Tibial nerve (tissue), 4 donors: ENCODE measurements around the gene USP34. TPM values are rescaled to one million over a fixed set of nuclear protein-coding genes. Genes with fewer than 3 reads are reported as not detected.
"Not testable (repeated sequence)": the region's sequence is repeated elsewhere in the genome, so short reads cannot be mapped to it uniquely, and the experiment has no call there.

Source experiments
- DNase-seq, 2 donors: peaks; one replicate each; pipeline ENCODE4 v3.0.0-alpha.2; 2019; ENCODE audit warnings: low spot score in 2 of 2
- H3K27ac ChIP-seq, 4 donors: fragments of 200-600 bp; sonication (generic) in 3 of 4; one replicate each; pipeline ENCODE4 v1.5.1; 2017 to 2019; ENCODE audit warnings: mild to moderate bottlenecking in 1 of 4
- H3K27me3 ChIP-seq, 2 donors: fragments of 200-600 bp; sonication (generic) in 1 of 2; one replicate each; pipeline versions ENCODE4 v1.5.1 to v1.6.0; 2017 to 2019
- H3K36me3 ChIP-seq, 3 donors: fragments of 200-600 bp; sonication (generic); one replicate each; pipeline ENCODE4 v1.5.1; 2018 to 2019
- H3K4me1 ChIP-seq, 4 donors: fragments of 200-600 bp; sonication (generic) in 3 of 4; one replicate each; pipeline ENCODE4 v1.5.1; 2017 to 2019
- H3K4me3 ChIP-seq, 4 donors: fragments of 200-600 bp; sonication (generic) in 3 of 4; one replicate each; pipeline ENCODE4 v1.5.1; 2017 to 2019; ENCODE audit warnings: mild to moderate bottlenecking in 1 of 4, moderate library complexity in 1 of 4
- H3K9me3 ChIP-seq, 4 donors: fragments of 200-600 bp; sonication (generic) in 3 of 4; one replicate each; pipeline ENCODE4 v1.5.1; 2017 to 2019
- CTCF ChIP-seq, 5 experiments: fragments of 200-600 bp in 3 of 5; fragments of 450-650 bp in 2 of 5; sonication (generic) in 3 of 5; IDR thresholded peaks; one replicate each; pipeline ENCODE4 v1.5.1; 2016 to 2019; ENCODE audit warnings: antibody characterized with exemption in 5 of 5, mild to moderate bottlenecking in 3 of 5, moderate library complexity in 2 of 5
- EP300 ChIP-seq, 2 donors: sonication (generic); formaldehyde crosslinking; IDR thresholded peaks; one replicate each; pipeline ENCODE4 v1.6.1; 2017; ENCODE audit warnings: antibody characterized with exemption in 2 of 2, mild to moderate bottlenecking in 1 of 2
- POLR2A ChIP-seq, 2 donors: fragments of 450-650 bp; IDR thresholded peaks; one replicate each; pipeline ENCODE4 v1.6.1; 2017; ENCODE audit warnings: antibody characterized with exemption in 2 of 2, mild to moderate bottlenecking in 2 of 2, moderate library complexity in 2 of 2
- WGBS, 2 donors: methylation state at CpG; one replicate each; pipeline ENCODE4 v1.1.5; 2018; 5-methylcytosine and 5-hydroxymethylcytosine counted together
- total RNA-seq, 4 donors: library from RNA; depleted of rRNA; stranded (reverse); fragments of >200 nt; gene quantifications; one replicate each; pipeline ENCODE4 v1.1.0, GENCODE V29; 2016

Gene USP34
- total RNA-seq, 4 donors from 2014 or later = 114 to 211 (median 148) TPM

GRCh38 chr2:61396005-61396404 lies 74.9 kb downstream of the USP34 start:
- Histone ChIP-seq H3K4me3 (no peak overlapping the region), H3K4me1 (no peaks in the 10 kb centered on the region), H3K27ac (no peak overlapping the region), H3K36me3 (peaks cover 0 to 60% (median 0%) of the 10 kb centered on the region in 3 donors), H3K27me3 (no peaks in the 10 kb centered on the region), H3K9me3 (no peaks in the 10 kb centered on the region)
- TF ChIP-seq POLR2A (IDR thresholded peaks at IDR 0.05) (no peak), EP300 (IDR thresholded peaks at IDR 0.05) (no peak), CTCF (IDR thresholded peaks at IDR 0.05) (no peak)
- no peak for DNase-seq
- WGBS, 2 donors = 83 to 87% methylated on average over 4 of the region's 4 CpGs

- peaks cover 0 to 42% (median 0%) of the 10 kb centered on the region in 3 donors for H3K36me3 ChIP-seq
- H3K27ac ChIP-seq, DNase-seq, H3K4me3 ChIP-seq, H3K9me3 ChIP-seq, H3K27me3 ChIP-seq, H3K4me1 ChIP-seq: not testable (repeated sequence)
- WGBS, 2 donors = 96 to 98% methylated on average over 7 of the region's 7 CpGs
Measured at GRCh38 chr2:61387588-61387987, 83.3 kb downstream of the USP34 start.

- H3K27ac ChIP-seq, DNase-seq, H3K4me1 ChIP-seq, H3K9me3 ChIP-seq, H3K4me3 ChIP-seq, H3K27me3 ChIP-seq: not testable (repeated sequence)
- 95 to 98% methylated on average over 4 of the region's 4 CpGs for WGBS, 2 donors
- peaks cover 0 to 69% (median 0%) of the 10 kb centered on the region in 3 donors for H3K36me3 ChIP-seq
Measured at GRCh38 chr2:61380882-61381197, 90.0 kb downstream of the USP34 start.

GRCh38 chr2:61380056-61380881 lies 90.6 kb downstream of the USP34 start:
- WGBS, 2 donors = 91 to 93% methylated on average over 4 of the region's 4 CpGs
- H3K27me3 ChIP-seq = no peaks in the 10 kb centered on the region
- no peaks in the 10 kb centered on the region for H3K4me1 ChIP-seq
- no peak overlapping the region for H3K27ac ChIP-seq
- no peak for TF ChIP-seq POLR2A (IDR thresholded peaks at IDR 0.05)
- H3K9me3 ChIP-seq = no peaks in the 10 kb centered on the region
- peaks cover 0 to 69% (median 0%) of the 10 kb centered on the region in 3 donors for H3K36me3 ChIP-seq
- H3K4me3 ChIP-seq = no peak overlapping the region
- DNase-seq = no peak

GRCh38 chr2:61379521-61379920 lies 91.4 kb downstream of the USP34 start:
- 71 to 78% methylated on average over 2 of the region's 2 CpGs for WGBS, 2 donors
- Histone ChIP-seq H3K4me1 (no peaks in the 10 kb centered on the region), H3K36me3 (peaks cover 0 to 73% (median 5%) of the 10 kb centered on the region in 3 donors), H3K27me3 (no peaks in the 10 kb centered on the region), H3K27ac (no peak overlapping the region), H3K4me3 (no peak overlapping the region), H3K9me3 (no peaks in the 10 kb centered on the region)
- no peak for DNase-seq
- no peak for TF ChIP-seq EP300 (IDR thresholded peaks at IDR 0.05)

- Histone ChIP-seq H3K36me3 (peaks cover 0 to 79% (median 5%) of the 10 kb centered on the region in 3 donors), H3K9me3 (no peaks in the 10 kb centered on the region), H3K27ac (no peak overlapping the region), H3K4me3 (no peak overlapping the region), H3K27me3 (no peaks in the 10 kb centered on the region), H3K4me1 (no peaks in the 10 kb centered on the region)
- 95 to 97% methylated on average over 5 of the region's 5 CpGs for WGBS, 2 donors
- TF ChIP-seq POLR2A (IDR thresholded peaks at IDR 0.05) = no peak
- TF ChIP-seq EP300 (IDR thresholded peaks at IDR 0.05) = no peak
- no peak for TF ChIP-seq CTCF (IDR thresholded peaks at IDR 0.05)
- no peak for DNase-seq
Measured at GRCh38 chr2:61378281-61378680, 92.6 kb downstream of the USP34 start.

- Histone ChIP-seq H3K4me3 (no peak overlapping the region), H3K9me3 (no peaks in the 10 kb centered on the region), H3K27me3 (no peaks in the 10 kb centered on the region), H3K36me3 (peaks cover 0 to 78% (median 5%) of the 10 kb centered on the region in 3 donors), H3K27ac (no peak overlapping the region), H3K4me1 (no peaks in the 10 kb centered on the region)
- no peak for DNase-seq
- WGBS, 2 donors = 100% methylated on average over 1 of the region's 1 CpG
- TF ChIP-seq POLR2A (IDR thresholded peaks at IDR 0.05) (no peak), EP300 (IDR thresholded peaks at IDR 0.05) (no peak), CTCF (IDR thresholded peaks at IDR 0.05) (no peak)
Measured at GRCh38 chr2:61377046-61377445, 93.8 kb downstream of the USP34 start.
